Measurements from ENCODE around the gene CASKIN2. TPM values are rescaled to one million over a fixed set of nuclear protein-coding genes. Genes with fewer than 3 reads are reported as not detected.

CASKIN2 gene
- total and polyA plus RNA-seq, 2 experiments from 2014 or later = 1.9 to 6.2 TPM

- H3F3A ChIP-seq (ENCODE audit: insufficient read depth) = no peaks in the 10 kb centered on the region
- H3K9ac ChIP-seq = no peak overlapping the region
- no peaks in the 10 kb centered on the region for H3K27me3 ChIP-seq (replicated peaks; ENCODE audit: insufficient read depth)
- H3K4me1 ChIP-seq (ENCODE audit: insufficient read depth) = no peaks in the 10 kb centered on the region
- no peaks in the 10 kb centered on the region for H4K20me1 ChIP-seq (ENCODE audit: insufficient read depth)
- no peak for DNase-seq
- in situ Hi-C loops (cut with MboI) = no loop called here
- no peaks in the 10 kb centered on the region for H3K9me3 ChIP-seq (ENCODE audit: low read depth)
- no peaks in the 10 kb centered on the region for H3K9me2 ChIP-seq (ENCODE audit: insufficient read depth)
- H3K4me3 ChIP-seq = no peak overlapping the region
- H3K4me2 ChIP-seq (ENCODE audit: unreplicated experiment) = no peak overlapping the region
- TF ChIP-seq EZH2 (IDR thresholded peaks at IDR 0.05; ENCODE audit: insufficient read depth, poor library complexity, severe bottlenecking) (no peak), EZH2phosphoT487 (IDR thresholded peaks at IDR 0.05; ENCODE audit: insufficient read depth, low read depth) (no peak)
- no peaks in the 10 kb centered on the region for H3K36me3 ChIP-seq (ENCODE audit: low read depth)
- H3K27ac ChIP-seq = no peak overlapping the region
- H2AFZ ChIP-seq = no peak overlapping the region
- WGBS, 2 experiments (ENCODE audit: low coverage in 1 of 2, low lambda C conversion rate in 2 of 2, missing lambda C conversion rate in 2 of 2) = 61 to 64% methylated on average over 4 of the region's 4 CpGs
- H3K79me2 ChIP-seq (ENCODE audit: insufficient read depth) = no peaks in the 10 kb centered on the region
These were observed 65.1 kb downstream of the CASKIN2 start for GRCh38 chr17:75450270-75450669.

Small RNA genes lying within 50 kb of the gene (microRNA-seq; reads per million reads assigned to microRNA genes)
- gene MIR6785 (ENCODE audit: borderline number of aligned reads) = not detected

Other genes starting within 250 kb of the CASKIN2 start
- gene MIF4GD, start 244.3 kb downstream of the CASKIN2 start, total RNA-seq (2014; rRNA removed; shearing (Covaris generic)) = 10.7 and 33.1 TPM in 2 replicates
- 14.1 and 14.4 TPM in 2 replicates for gene MIF4GD, start 244.3 kb downstream of the CASKIN2 start, polyA plus RNA-seq (2016; fragmentation: Nextera tagmentation; extraction: Ambion mirVana)
- gene SLC25A19, start 226.1 kb downstream of the CASKIN2 start, total RNA-seq (2014; rRNA removed; shearing (Covaris generic)) = 6.2 and 16.9 TPM in 2 replicates
- gene SLC25A19, start 226.1 kb downstream of the CASKIN2 start, polyA plus RNA-seq (2016; fragmentation: Nextera tagmentation; extraction: Ambion mirVana) = 6.7 and 6.8 TPM in 2 replicates
- 65.0 and 103 TPM in 2 replicates for gene GRB2, start 109.9 kb downstream of the CASKIN2 start, total RNA-seq (2014; rRNA removed; shearing (Covaris generic))
- 96.6 and 105 TPM in 2 replicates for gene GRB2, start 109.9 kb downstream of the CASKIN2 start, polyA plus RNA-seq (2016; fragmentation: Nextera tagmentation; extraction: Ambion mirVana)
- gene TMEM94, start 58.9 kb downstream of the CASKIN2 start, total RNA-seq (2014; rRNA removed; shearing (Covaris generic)) = 24.5 and 54.0 TPM in 2 replicates
- gene TMEM94, start 58.9 kb downstream of the CASKIN2 start, polyA plus RNA-seq (2016; fragmentation: Nextera tagmentation; extraction: Ambion mirVana) = 11.4 and 14.3 TPM in 2 replicates
- gene TSEN54, start 991 bp upstream of the CASKIN2 start, total RNA-seq (2014; rRNA removed; shearing (Covaris generic)) = 10.7 and 25.4 TPM in 2 replicates
- gene TSEN54, start 991 bp upstream of the CASKIN2 start, polyA plus RNA-seq (2016; fragmentation: Nextera tagmentation; extraction: Ambion mirVana) = 7.9 and 9.8 TPM in 2 replicates
- gene LLGL2, start 10.2 kb upstream of the CASKIN2 start, total RNA-seq (2014; rRNA removed; shearing (Covaris generic)) = not detected in 2 replicates
- gene LLGL2, start 10.2 kb upstream of the CASKIN2 start, polyA plus RNA-seq (2016; fragmentation: Nextera tagmentation; extraction: Ambion mirVana) = not detected in 2 replicates
- 5.8 and 7.2 TPM in 2 replicates for gene MYO15B, start 72.3 kb upstream of the CASKIN2 start, total RNA-seq (2014; rRNA removed; shearing (Covaris generic))
- 0.65 and 1.3 TPM in 2 replicates for gene MYO15B, start 72.3 kb upstream of the CASKIN2 start, polyA plus RNA-seq (2016; fragmentation: Nextera tagmentation; extraction: Ambion mirVana)
- gene SMIM5, start 117.9 kb upstream of the CASKIN2 start, total RNA-seq (2014; rRNA removed; shearing (Covaris generic)) = not detected in 2 replicates
- gene SMIM5, start 117.9 kb upstream of the CASKIN2 start, polyA plus RNA-seq (2016; fragmentation: Nextera tagmentation; extraction: Ambion mirVana) = 0.08 and 0.16 TPM in 2 replicates
- gene RECQL5, start 151.6 kb upstream of the CASKIN2 start, total RNA-seq (2014; rRNA removed; shearing (Covaris generic)) = 12.8 and 21.4 TPM in 2 replicates
- 14.3 and 20.9 TPM in 2 replicates for gene RECQL5, start 151.6 kb upstream of the CASKIN2 start, polyA plus RNA-seq (2016; fragmentation: Nextera tagmentation; extraction: Ambion mirVana)
- 60.8 and 93.7 TPM in 2 replicates for gene SAP30BP, start 151.8 kb upstream of the CASKIN2 start, total RNA-seq (2014; rRNA removed; shearing (Covaris generic))
- gene SAP30BP, start 151.8 kb upstream of the CASKIN2 start, polyA plus RNA-seq (2016; fragmentation: Nextera tagmentation; extraction: Ambion mirVana) = 93.1 and 99.1 TPM in 2 replicates
- gene ITGB4, start 205.9 kb upstream of the CASKIN2 start, total RNA-seq (2014; rRNA removed; shearing (Covaris generic)) = under 0.01 TPM in 1 of 2 replicates, not detected in the other
- 1.1 and 1.5 TPM in 2 replicates for gene ITGB4, start 205.9 kb upstream of the CASKIN2 start, polyA plus RNA-seq (2016; fragmentation: Nextera tagmentation; extraction: Ambion mirVana)
- gene GALK1, start 249.7 kb upstream of the CASKIN2 start, total RNA-seq (2014; rRNA removed; shearing (Covaris generic)) = 16.6 and 40.6 TPM in 2 replicates
- gene GALK1, start 249.7 kb upstream of the CASKIN2 start, polyA plus RNA-seq (2016; fragmentation: Nextera tagmentation; extraction: Ambion mirVana) = 46.5 and 47.3 TPM in 2 replicates